Breast epithelium (tissue), 4 donors: ENCODE data around the gene CNOT1. TPM values are rescaled to one million over a fixed set of nuclear protein-coding genes. Genes with fewer than 3 reads are reported as not detected.

ENCODE experiments used
- DNase-seq, 2 donors: peaks; one replicate each; pipeline ENCODE4 v3.0.0-alpha.2; 2019; ENCODE audit warnings: low spot score in 2 of 2
- H3K27ac ChIP-seq, 2 donors: fragments of 200-600 bp; sonication (generic) in 1 of 2; one replicate each; pipeline ENCODE4 v1.5.1; 2016 to 2019; ENCODE audit warnings: mild to moderate bottlenecking in 1 of 2
- H3K27me3 ChIP-seq, 2 donors: fragments of 200-600 bp; sonication (generic) in 1 of 2; one replicate each; pipeline versions ENCODE4 v1.5.1 to v1.6.0; 2017 to 2019; ENCODE audit warnings: control low read depth in 1 of 2, mild to moderate bottlenecking in 1 of 2
- H3K36me3 ChIP-seq: fragments of 200-600 bp; one replicate; pipeline ENCODE4 v1.5.1; 2019
- H3K4me1 ChIP-seq, 2 donors: fragments of 200-600 bp; sonication (generic); one replicate each; pipeline ENCODE4 v1.5.1; 2016 to 2019; ENCODE audit warnings: control low read depth in 1 of 2
- H3K4me3 ChIP-seq, 3 donors: fragments of 200-600 bp; sonication (generic); 1 replicate in 2 of 3; 2 replicates in 1 of 3; pipeline ENCODE4 v1.5.1; 2016 to 2019; ENCODE audit warnings: mild to moderate bottlenecking in 3 of 3, moderate library complexity in 2 of 3
- H3K9me3 ChIP-seq, 2 donors: fragments of 200-600 bp; sonication (generic) in 1 of 2; one replicate each; pipeline ENCODE4 v1.5.1; 2016 to 2019; ENCODE audit warnings: control low read depth in 1 of 2
- CTCF ChIP-seq, 3 donors: fragments of 450-650 bp; IDR thresholded peaks; one replicate each; pipeline ENCODE4 v1.5.1; 2016 to 2017; ENCODE audit warnings: antibody characterized with exemption in 3 of 3, mild to moderate bottlenecking in 3 of 3, moderate library complexity in 3 of 3
- POLR2A ChIP-seq: fragments of 450-650 bp; IDR thresholded peaks from one replicate; pipeline ENCODE4 v1.6.1; 2016; ENCODE audit warnings: antibody characterized with exemption, mild to moderate bottlenecking, moderate library complexity
- POLR2AphosphoS5 ChIP-seq, 3 donors: sonication (generic); formaldehyde crosslinking; IDR thresholded peaks; one replicate each; pipeline ENCODE4 v1.6.1; 2017; ENCODE audit warnings: antibody characterized with exemption in 3 of 3
- intact Hi-C: fragments of 100-400 bp; cut with DNase I; formaldehyde crosslinking; loops from one replicate; pipeline ENCODE4 v1.15.1; 2023; ENCODE audit warnings: low total_unique reads
- total RNA-seq, 3 donors: library from RNA; depleted of rRNA; stranded (reverse); fragments of >200 nt; gene quantifications; one replicate each; pipeline ENCODE4 v1.1.0, GENCODE V29; 2016

CNOT1 gene
- total RNA-seq, 3 donors from 2014 or later: 106 to 140 (median 117) TPM

- DNase-seq: no peak
- H3K4me3 ChIP-seq: no peak overlapping the region
Measured at GRCh38 chr16:58481226-58481869, 148.3 kb downstream of the CNOT1 start.

GRCh38 chr16:58478427-58478826 is 151.2 kb downstream of the CNOT1 start:
- no peak overlapping the region for H3K4me3 ChIP-seq
- DNase-seq: no peak
- no peak for TF ChIP-seq POLR2AphosphoS5 (IDR thresholded peaks at IDR 0.05)
- no peak for TF ChIP-seq CTCF (IDR thresholded peaks at IDR 0.05)
- no peak for TF ChIP-seq POLR2A
- no peaks in the 10 kb centered on the region for H3K4me1 ChIP-seq
- no peak overlapping the region for H3K27ac ChIP-seq
- intact Hi-C loops: no loop called here
- H3K36me3 ChIP-seq: no peaks in the 10 kb centered on the region
- no peaks in the 10 kb centered on the region for H3K9me3 ChIP-seq
- no peaks in the 10 kb centered on the region for H3K27me3 ChIP-seq

More at GRCh38 chr16:58481226-58481869, 148.3 kb downstream of the CNOT1 start:
- peaks cover 0 to 5% of the 10 kb centered on the region in 2 donors for H3K27me3 ChIP-seq
- H3K27ac ChIP-seq: no peak overlapping the region
- TF ChIP-seq CTCF (IDR thresholded peaks at IDR 0.05) (no peak), POLR2AphosphoS5 (IDR thresholded peaks at IDR 0.05) (no peak), POLR2A (no peak)
- no peaks in the 10 kb centered on the region for H3K9me3 ChIP-seq
- no peaks in the 10 kb centered on the region for H3K4me1 ChIP-seq
- intact Hi-C loops: loop anchor here (10.0 kb wide), 1 partner anchor 147 kb away; no protein-coding TSS in a partner anchor
- H3K36me3 ChIP-seq: no peaks in the 10 kb centered on the region

- Histone ChIP-seq H3K9me3 (no peaks in the 10 kb centered on the region), H3K4me1 (no peaks in the 10 kb centered on the region), H3K4me3 (no peak overlapping the region), H3K36me3 (no peaks in the 10 kb centered on the region), H3K27ac (no peak overlapping the region), H3K27me3 (no peaks in the 10 kb centered on the region)
- no peak for DNase-seq
- TF ChIP-seq POLR2AphosphoS5 (IDR thresholded peaks at IDR 0.05): no peak
- no peak for TF ChIP-seq CTCF (IDR thresholded peaks at IDR 0.05)
- TF ChIP-seq POLR2A: no peak
- intact Hi-C loops: no loop called here
Measured at GRCh38 chr16:58476791-58477190, 152.8 kb downstream of the CNOT1 start.

GRCh38 chr16:58475091-58475619 is 154.5 kb downstream of the CNOT1 start:
- Histone ChIP-seq H3K4me3 (no peak overlapping the region), H3K36me3 (no peaks in the 10 kb centered on the region), H3K9me3 (no peaks in the 10 kb centered on the region), H3K27me3 (no peaks in the 10 kb centered on the region), H3K27ac (no peak overlapping the region), H3K4me1 (no peaks in the 10 kb centered on the region)
- no peak for DNase-seq
- TF ChIP-seq CTCF (IDR thresholded peaks at IDR 0.05) (no peak), POLR2A (no peak), POLR2AphosphoS5 (IDR thresholded peaks at IDR 0.05) (no peak)
- intact Hi-C loops: no loop called here

GRCh38 chr16:58474296-58474695 is 155.3 kb downstream of the CNOT1 start:
- TF ChIP-seq CTCF (IDR thresholded peaks at IDR 0.05): no peak
- no peak for TF ChIP-seq POLR2A
- no peak for TF ChIP-seq POLR2AphosphoS5 (IDR thresholded peaks at IDR 0.05)
- intact Hi-C loops: no loop called here
- no peak for DNase-seq
- H3K27me3 ChIP-seq: no peaks in the 10 kb centered on the region
- no peak overlapping the region for H3K4me3 ChIP-seq
- no peaks in the 10 kb centered on the region for H3K4me1 ChIP-seq
- no peaks in the 10 kb centered on the region for H3K36me3 ChIP-seq
- H3K27ac ChIP-seq: no peak overlapping the region
- no peaks in the 10 kb centered on the region for H3K9me3 ChIP-seq
